ENCODE data around the gene SYPL2. TPM values are rescaled to one million over a fixed set of nuclear protein-coding genes. Genes with fewer than 3 reads are reported as not detected.

The SYPL2 gene
- total and polyA plus RNA-seq, 2 of the 8 experiments (the other 6 are each of a cell fraction or from before 2014, with no cell fraction given): 1.5 TPM

- Histone ChIP-seq H2AK5ac (ENCODE audit: low read depth, low read length) (no peak overlapping the region), H3K4me3 (ENCODE audit: extremely low read depth in 1 of 4, insufficient read depth in 2 of 4, low read depth in 3 of 4, low read length in 4 of 4) (no peak overlapping the region), H3K79me2 (ENCODE audit: control insufficient read depth in 1 of 2, insufficient read depth in 2 of 2, low read length in 2 of 2) (no peaks in the 10 kb centered on the region), H3K9ac (replicated peaks in 1 of 4; ENCODE audit: extremely low read depth in 1 of 4, low read depth in 3 of 4, low read length in 3 of 4) (no peak overlapping the region), H3K79me1 (ENCODE audit: low read depth, low read length) (no peaks in the 10 kb centered on the region), H4K20me1 (replicated peaks in 1 of 2; ENCODE audit: control insufficient read depth in 1 of 2, insufficient read depth in 2 of 2, low read length in 2 of 2) (peaks cover 0 to 2% of the 10 kb centered on the region in 2 experiments), H3K56ac (replicated peaks; ENCODE audit: insufficient read length, low read depth, low read length) (no peak overlapping the region), H2AFZ (ENCODE audit: low read length) (no peak overlapping the region), H3K9me3 (ENCODE audit: insufficient read depth in 2 of 2, low read depth in 1 of 2, low read length in 1 of 2) (no peaks in the 10 kb centered on the region), H3K4me2 (ENCODE audit: insufficient read depth in 1 of 2, low read depth in 2 of 2, low read length in 2 of 2) (no peak overlapping the region), H3K27me3 (replicated peaks in 1 of 4; ENCODE audit: control insufficient read depth in 3 of 4, extremely low read depth in 1 of 4, insufficient read depth in 3 of 4, low read length in 3 of 4) (no peaks in the 10 kb centered on the region), H3K23ac (ENCODE audit: insufficient read length) (no peak overlapping the region), H2BK120ac (replicated peaks; ENCODE audit: low read depth, low read length) (no peak overlapping the region), H2BK5ac (ENCODE audit: low read depth, low read length) (no peak overlapping the region), H3K36me3 (ENCODE audit: control insufficient read depth in 2 of 4, insufficient read depth in 4 of 4, low read length in 3 of 4) (peaks cover 0 to 2% (median 0%) of the 10 kb centered on the region in 4 experiments; a peak in 2 of 8 replicates), H3K4me1 (replicated peaks in 1 of 4; ENCODE audit: control insufficient read depth in 3 of 4, insufficient read depth in 4 of 4, low read length in 3 of 4) (peaks cover 0 to 11% (median 5%) of the 10 kb centered on the region in 4 experiments; a peak in 5 of 7 replicates), H2BK20ac (ENCODE audit: low read length) (no peak overlapping the region), H3K23me2 (ENCODE audit: low read depth, low read length) (no peaks in the 10 kb centered on the region), H4K91ac (replicated peaks; ENCODE audit: insufficient read length, low read length) (no peak overlapping the region), H3K14ac (ENCODE audit: insufficient read length) (no peak overlapping the region), H3K18ac (ENCODE audit: extremely low read depth, low read length) (no peak overlapping the region), H2BK12ac (ENCODE audit: low read depth, low read length) (no peak overlapping the region), H3K27ac (ENCODE audit: low read depth, low read length) (no peak overlapping the region), H2BK15ac (ENCODE audit: low read length) (no peak overlapping the region), H3K4ac (replicated peaks; ENCODE audit: insufficient read length, low read depth, low read length) (no peak overlapping the region), H4K8ac (ENCODE audit: extremely low read depth, insufficient read depth, low read length) (no peak overlapping the region), H4K5ac (ENCODE audit: insufficient read length, low read depth, low read length) (no peak overlapping the region)
- WGBS, 2 experiments (ENCODE audit: extremely low coverage in 1 of 2, insufficient coverage in 1 of 2, insufficient read length in 1 of 2, insufficient replicate concordance in 2 of 2, low coverage in 1 of 2, low lambda C conversion rate in 2 of 2, missing lambda C conversion rate in 1 of 2): 79% methylated on average over 5 of the region's 5 CpGs; no CpG with 5 or more reads in 1 of the 2 experiments
- CTCF ChIA-PET (ENCODE audit: partially characterized antibody): interaction anchor here (0.7 to 43.7 kb wide), 7 partner anchors 5 to 232 kb away, joined by 3 to 1755 read pairs (median 18); partner anchors contain the start of genes AMIGO1, ATXN7L2, CYB561D1 and GPR61
- DNase-seq (ENCODE audit: low read depth in 1 of 2, low spot score in 2 of 2) (no peak), FAIRE-seq (no peak)
- POLR2A ChIA-PET (ENCODE audit: partially characterized antibody): interaction anchor here (2.1 to 2.5 kb wide), 2 partner anchors 9 to 30 kb away, joined by 7 read pairs; partner anchors contain the start of gene AMIGO1
- no peak for TF ChIP-seq EZH2 (IDR thresholded peaks at IDR 0.05; ENCODE audit: low read depth, low read length, severe bottlenecking)
- no peak for TF ChIP-seq CBX8 (IDR thresholded peaks at IDR 0.05; ENCODE audit: borderline replicate concordance, low read depth, low read length)
- TF ChIP-seq POLR2A (IDR thresholded peaks at IDR 0.05; ENCODE audit: control extremely low read depth in 1 of 2, low read depth in 2 of 2, low read length in 2 of 2): no peak
- TF ChIP-seq CTCF (IDR thresholded peaks at IDR 0.05; ENCODE audit: control extremely low read depth in 1 of 3, insufficient read depth in 1 of 3, low read depth in 1 of 3, low read length in 3 of 3): no peak
Measured at GRCh38 chr1:109500941-109501381, 34.6 kb downstream of the SYPL2 start.
